Measurements from ENCODE around the gene PPP6R3.

- TF ChIP-seq, protein P1, sequence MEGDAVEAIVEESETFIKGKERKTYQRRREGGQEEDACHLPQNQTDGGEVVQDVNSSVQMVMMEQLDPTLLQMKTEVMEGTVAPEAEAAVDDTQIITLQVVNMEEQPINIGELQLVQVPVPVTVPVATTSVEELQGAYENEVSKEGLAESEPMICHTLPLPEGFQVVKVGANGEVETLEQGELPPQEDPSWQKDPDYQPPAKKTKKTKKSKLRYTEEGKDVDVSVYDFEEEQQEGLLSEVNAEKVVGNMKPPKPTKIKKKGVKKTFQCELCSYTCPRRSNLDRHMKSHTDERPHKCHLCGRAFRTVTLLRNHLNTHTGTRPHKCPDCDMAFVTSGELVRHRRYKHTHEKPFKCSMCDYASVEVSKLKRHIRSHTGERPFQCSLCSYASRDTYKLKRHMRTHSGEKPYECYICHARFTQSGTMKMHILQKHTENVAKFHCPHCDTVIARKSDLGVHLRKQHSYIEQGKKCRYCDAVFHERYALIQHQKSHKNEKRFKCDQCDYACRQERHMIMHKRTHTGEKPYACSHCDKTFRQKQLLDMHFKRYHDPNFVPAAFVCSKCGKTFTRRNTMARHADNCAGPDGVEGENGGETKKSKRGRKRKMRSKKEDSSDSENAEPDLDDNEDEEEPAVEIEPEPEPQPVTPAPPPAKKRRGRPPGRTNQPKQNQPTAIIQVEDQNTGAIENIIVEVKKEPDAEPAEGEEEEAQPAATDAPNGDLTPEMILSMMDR (IDR thresholded peaks at IDR 0.05): no peak
- TF ChIP-seq POLR2AphosphoS5 (IDR thresholded peaks at IDR 0.05): no peak
- TF ChIP-seq POLR2A (IDR thresholded peaks at IDR 0.05): no peak
- no peak for TF ChIP-seq EP300 (IDR thresholded peaks at IDR 0.05)
Observed at GRCh38 chr11:68601147-68601546, 140.6 kb downstream of the PPP6R3 start.

All from stomach (tissue), 4 donors.